ENCODE measurements around the gene TPBG. TPM values are rescaled to one million over a fixed set of nuclear protein-coding genes. Genes with fewer than 3 reads are reported as not detected.

TPBG gene
- total RNA-seq, 2 donors from 2014 or later = 16.3 to 16.9 TPM

DNA sequence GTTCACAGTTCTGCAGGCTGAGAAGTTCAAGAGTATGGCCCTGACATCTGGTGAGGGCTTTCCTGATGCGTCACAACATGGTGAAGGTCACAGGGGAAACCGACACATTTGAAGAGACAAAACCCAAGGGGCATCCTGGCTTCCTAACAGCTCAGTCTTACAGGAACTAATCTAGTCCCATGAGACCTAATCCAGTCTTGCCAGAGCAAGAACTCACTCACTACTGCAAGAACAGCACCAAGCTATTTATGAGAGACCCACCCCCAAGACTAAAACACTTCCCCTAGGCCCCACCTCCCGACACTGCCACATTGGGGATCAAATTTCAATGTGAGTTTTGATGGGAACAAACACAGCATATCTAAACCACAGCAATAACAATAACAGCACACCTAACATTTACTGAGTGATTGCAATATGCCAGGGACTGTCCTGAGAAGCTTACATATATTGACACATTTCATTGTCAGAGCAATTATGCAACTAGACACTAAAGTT is 46.6 kb downstream of the TPBG start:
- intact Hi-C loops (cut with DNase I) = no loop called here
- no peaks in the 10 kb centered on the region for H3K9me3 ChIP-seq
- H3K27me3 ChIP-seq = no peaks in the 10 kb centered on the region
- H3K36me3 ChIP-seq = no peaks in the 10 kb centered on the region
- no peak overlapping the region for H3K27ac ChIP-seq
- no peak overlapping the region for H3K4me3 ChIP-seq
- DNase-seq = no peak
- no peaks in the 10 kb centered on the region for H3K4me1 ChIP-seq
- no peak overlapping the region for H3K9ac ChIP-seq (ENCODE audit: low read depth in 2 of 2, low read length in 2 of 2)
- no peak for TF ChIP-seq CTCF (IDR thresholded peaks at IDR 0.05)

- DNase-seq = no peak
- no peaks in the 10 kb centered on the region for H3K4me1 ChIP-seq
- H3K27me3 ChIP-seq = no peaks in the 10 kb centered on the region
- no peak overlapping the region for H3K9ac ChIP-seq (ENCODE audit: low read depth in 2 of 2, low read length in 2 of 2)
- H3K27ac ChIP-seq = no peak overlapping the region
- intact Hi-C loops (cut with DNase I) = no loop called here
- no peaks in the 10 kb centered on the region for H3K9me3 ChIP-seq
- no peak overlapping the region for H3K4me3 ChIP-seq
- no peak for TF ChIP-seq CTCF (IDR thresholded peaks at IDR 0.05)
- no peaks in the 10 kb centered on the region for H3K36me3 ChIP-seq
These were observed 50.3 kb downstream of the TPBG start for GRCh38 chr6:82413868-82414267.

- Histone ChIP-seq H3K9me3 (no peaks in the 10 kb centered on the region), H3K27ac (no peak overlapping the region), H3K36me3 (no peaks in the 10 kb centered on the region), H3K27me3 (no peaks in the 10 kb centered on the region), H3K4me1 (no peaks in the 10 kb centered on the region), H3K9ac (ENCODE audit: low read depth in 2 of 2, low read length in 2 of 2) (no peak overlapping the region), H3K4me3 (no peak overlapping the region)
- DNase-seq = no peak
- TF ChIP-seq CTCF (IDR thresholded peaks at IDR 0.05) = no peak
- intact Hi-C loops (cut with DNase I) = no loop called here
These were observed 52.2 kb downstream of the TPBG start for GRCh38 chr6:82415820-82416219.

DNA sequence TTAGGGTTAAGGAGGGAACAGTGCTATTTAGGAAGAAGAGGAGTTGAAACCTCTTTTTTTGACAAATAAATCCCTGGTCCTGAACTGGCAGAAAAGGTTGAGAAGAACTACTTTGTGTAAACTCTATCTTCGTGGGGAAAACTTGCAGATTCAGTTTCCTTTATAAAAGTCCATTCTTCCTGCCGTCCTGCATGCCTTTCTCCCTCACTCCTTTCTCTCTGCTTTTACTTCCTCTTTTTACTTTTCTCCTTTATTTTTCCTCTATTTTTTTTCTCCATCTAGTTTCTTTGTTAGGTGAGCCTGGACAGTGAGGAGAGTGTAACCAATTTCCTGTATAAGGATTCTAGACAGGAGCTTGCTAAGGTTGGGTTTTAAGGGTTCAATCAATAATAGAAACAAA is 52.7 kb downstream of the TPBG start:
- Histone ChIP-seq H3K4me3 (no peak overlapping the region), H3K36me3 (no peaks in the 10 kb centered on the region), H3K4me1 (no peaks in the 10 kb centered on the region), H3K9ac (ENCODE audit: low read depth in 2 of 2, low read length in 2 of 2) (no peak overlapping the region), H3K9me3 (no peaks in the 10 kb centered on the region), H3K27me3 (no peaks in the 10 kb centered on the region), H3K27ac (no peak overlapping the region)
- intact Hi-C loops (cut with DNase I) = no loop called here
- no peak for TF ChIP-seq CTCF (IDR thresholded peaks at IDR 0.05)
- no peak for DNase-seq

Other genes starting within 250 kb of the TPBG start
- gene IBTK, start 116.1 kb upstream of the TPBG start, total RNA-seq = 10 to 100 TPM; 37.5 to 39.8 TPM

All from colonic mucosa (tissue), 4 donors.